AG08396 (cell line): ENCODE measurements around the gene JAG2.

Experiments used
- DNase-seq: peaks from one replicate; pipeline ENCODE4 v3.0.0; 2012; ENCODE audit warnings: low spot score, mixed read lengths

Gene JAG2

DNA sequence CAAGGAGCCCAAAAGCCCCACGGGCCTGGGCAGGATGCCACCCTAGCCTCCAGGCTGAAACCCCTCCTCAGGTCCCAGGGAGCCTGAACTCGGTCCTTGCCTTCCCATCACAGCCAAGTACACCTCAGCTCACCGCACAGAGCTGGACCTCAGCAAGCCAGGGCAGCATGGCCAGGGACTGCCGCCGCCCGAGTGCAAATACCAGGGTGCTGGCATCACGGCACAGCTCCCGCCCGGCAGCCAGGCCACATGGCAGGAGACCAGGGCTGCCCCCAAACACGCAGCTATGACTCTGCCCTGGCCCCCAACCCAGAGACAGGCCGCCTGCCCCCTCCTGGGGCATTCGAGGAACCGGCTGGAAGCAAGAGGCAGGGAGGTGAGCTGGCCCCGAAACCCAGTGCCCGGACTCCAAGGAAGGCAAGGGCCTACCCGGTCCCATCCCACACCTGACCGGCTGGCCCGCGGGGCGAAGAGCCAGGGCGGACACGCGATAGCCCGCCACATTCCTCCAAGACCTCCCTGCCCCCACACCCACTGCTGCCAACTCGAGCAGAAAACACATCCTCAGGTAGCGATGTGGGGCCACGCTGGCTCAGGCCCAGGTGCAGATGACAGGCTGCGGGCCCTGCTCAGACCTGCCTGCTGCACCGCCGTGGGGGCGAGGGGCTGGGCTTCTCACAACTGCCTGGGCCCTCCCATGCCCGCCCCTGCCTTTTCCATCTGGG lies 2.7 kb downstream of the JAG2 start:
- no peak for DNase-seq

DNA sequence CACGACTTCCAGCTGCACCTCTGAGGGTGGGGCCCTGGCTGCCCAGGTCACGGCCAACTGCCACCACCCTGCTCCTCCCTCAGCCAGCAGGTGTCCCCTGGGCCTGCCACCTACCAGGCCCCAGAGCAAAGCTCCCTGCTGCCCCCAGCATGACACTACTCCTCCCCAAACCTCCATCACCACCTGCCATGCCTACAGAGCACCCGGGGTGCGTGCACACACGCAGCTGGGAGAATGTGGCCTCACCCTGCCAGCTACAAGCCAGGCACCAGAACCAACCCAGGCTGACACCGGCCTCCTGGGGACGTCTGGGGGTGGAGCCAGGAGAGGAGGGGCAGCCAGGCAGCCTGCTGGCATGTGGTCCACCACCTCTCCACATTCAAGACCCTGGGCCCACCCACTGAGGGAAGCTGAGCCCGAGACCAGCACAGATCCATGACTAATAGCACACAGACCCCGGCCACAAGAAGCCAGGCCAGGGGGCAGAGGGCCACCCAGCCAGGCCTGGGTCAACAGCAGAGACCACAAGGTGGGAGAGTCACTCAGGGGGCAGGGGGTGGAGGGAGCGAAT lies 3.4 kb downstream of the JAG2 start:
- no peak for DNase-seq

DNA sequence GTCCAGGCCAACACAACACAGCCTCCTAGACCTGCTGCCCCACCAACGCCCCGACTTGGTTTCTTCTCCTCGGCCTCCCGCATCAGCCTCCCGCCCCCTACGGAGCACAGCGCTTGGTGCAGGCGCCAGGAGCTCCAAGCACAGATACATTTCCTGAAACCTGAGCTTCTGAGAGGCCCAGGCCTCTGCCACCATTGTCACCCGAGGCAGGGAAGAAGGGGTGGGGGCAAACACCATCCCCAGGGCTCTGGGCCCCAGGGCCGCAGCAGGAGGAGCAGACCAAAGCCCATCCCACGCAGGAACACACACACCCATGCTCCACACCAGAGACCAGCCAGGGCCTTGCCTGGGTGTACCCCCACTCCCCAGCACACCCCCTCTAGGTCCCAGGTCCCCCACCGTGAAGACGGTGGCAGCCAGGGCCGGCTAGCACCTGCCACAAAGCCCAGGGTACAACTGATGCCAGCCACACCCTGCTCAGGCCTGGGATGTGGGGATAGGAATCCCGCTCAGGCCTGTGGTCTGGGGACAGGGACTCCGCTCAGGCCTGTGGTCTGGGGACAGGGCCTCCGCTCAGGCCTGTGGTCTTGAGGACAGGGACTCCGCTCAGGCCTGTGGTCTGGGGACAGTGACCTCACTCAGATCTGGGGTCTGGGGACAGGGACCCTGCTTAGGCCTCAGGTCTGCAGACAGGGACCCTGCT lies 5.4 kb downstream of the JAG2 start:
- DNase-seq = no peak

DNA sequence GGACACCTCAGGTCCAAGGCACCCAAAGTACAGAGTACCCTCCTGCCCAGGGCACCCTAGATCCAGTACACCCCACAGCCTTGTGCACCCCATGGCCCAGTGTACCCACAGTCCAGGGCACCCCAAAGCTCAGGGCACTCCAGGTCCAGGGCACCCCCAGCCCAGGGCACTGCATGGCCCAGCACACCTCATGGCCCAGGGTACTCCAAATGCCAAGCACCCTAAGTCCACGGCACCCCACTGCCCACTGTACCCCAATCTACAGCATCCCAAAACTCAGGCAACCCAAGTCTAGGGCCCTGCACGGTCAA lies 6.0 kb downstream of the JAG2 start:
- DNase-seq = no peak

DNA sequence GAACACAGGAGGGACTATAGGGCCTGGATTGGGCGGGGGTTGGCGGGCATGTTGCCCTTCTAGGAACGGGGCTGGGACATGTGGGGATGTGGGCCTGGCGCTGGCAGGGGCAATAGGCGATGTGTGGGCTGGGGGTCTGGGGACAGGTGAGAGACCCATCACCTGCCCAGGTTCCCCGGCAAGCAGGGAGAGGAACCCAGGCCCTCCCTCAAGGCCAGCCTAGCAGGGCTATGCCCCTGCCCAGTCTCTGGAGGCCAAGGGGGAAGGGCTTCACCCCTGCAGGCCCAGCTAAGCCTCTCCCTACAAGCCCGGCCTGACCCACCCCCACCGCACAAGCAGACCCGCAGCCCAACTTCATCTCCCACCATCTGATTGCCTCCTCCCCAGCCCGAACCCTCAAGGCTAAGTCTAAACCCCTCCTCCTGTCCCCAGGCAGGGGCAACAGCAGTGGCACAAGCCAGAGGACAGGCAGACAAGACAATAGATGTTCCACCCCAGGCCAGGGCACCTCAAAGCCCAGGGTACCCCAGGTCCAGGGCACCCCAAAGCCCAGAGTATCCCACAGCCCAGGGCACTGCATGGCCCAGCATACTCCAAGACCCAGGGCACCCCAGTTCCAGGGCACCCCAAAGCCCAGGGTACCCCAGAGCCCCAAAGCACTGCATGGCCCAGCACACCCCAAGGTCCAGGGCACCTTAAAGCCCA lies 6.5 kb downstream of the JAG2 start:
- DNase-seq = peak; percentile 61

DNA sequence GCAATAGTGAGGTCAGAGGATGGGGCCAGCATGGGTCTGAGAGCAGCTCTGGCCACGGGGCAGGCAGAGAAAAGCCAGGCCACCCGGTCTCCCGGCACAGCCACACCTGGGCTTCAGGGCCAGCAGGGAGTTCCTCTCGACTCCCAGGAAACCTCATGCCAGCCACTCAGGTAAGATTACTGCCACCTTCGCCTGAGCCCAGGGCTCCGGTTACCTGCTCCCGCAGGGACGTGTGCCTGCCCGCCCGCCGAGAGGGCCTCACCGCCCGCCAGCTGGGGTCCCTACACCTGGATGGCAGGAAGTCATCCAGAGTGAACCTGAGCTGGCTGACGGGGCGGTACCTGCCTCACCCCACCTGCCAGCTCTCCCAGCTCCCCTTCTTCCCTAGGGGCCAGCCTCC lies 7.3 kb downstream of the JAG2 start:
- DNase-seq = no peak

DNA sequence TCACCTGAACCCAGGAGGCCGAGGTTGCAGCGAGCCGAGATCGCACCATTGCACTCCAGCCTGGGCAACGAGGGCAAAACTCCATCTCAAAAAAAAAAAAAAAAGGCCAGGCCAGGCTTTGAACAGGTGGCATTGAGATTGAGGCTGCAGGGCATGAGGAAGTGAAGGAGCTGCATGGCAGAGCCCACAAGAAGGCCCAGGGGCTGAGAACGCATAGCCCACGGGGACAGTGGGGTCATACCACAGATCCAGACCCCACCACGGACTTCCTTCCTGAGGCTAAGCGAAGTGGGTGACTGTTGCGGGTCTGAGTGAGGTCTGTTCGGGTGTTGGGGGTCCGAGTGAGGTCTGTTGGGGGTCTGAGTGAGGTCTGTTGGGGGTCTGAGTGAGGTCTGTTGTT lies 7.8 kb downstream of the JAG2 start:
- DNase-seq = no peak

DNA sequence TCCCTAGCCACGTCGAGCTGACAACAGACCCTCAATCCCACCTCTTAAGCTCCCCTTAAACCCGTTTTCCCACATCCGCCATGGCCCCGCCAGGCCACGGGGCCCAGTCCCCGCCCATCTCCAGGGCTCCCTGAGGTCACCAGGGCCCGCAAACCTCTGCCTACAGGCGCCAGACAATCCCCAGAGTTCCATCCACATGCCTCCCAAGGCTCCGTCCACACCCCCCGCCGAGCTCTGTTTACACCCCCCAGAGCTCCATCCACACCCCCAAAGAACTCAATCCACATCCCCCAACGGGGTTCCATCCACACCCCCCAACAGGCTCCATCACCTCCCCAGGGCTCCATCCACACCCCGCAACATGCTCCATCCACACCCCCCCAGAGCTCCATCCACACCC lies 9.2 kb downstream of the JAG2 start:
- DNase-seq = no peak

DNA sequence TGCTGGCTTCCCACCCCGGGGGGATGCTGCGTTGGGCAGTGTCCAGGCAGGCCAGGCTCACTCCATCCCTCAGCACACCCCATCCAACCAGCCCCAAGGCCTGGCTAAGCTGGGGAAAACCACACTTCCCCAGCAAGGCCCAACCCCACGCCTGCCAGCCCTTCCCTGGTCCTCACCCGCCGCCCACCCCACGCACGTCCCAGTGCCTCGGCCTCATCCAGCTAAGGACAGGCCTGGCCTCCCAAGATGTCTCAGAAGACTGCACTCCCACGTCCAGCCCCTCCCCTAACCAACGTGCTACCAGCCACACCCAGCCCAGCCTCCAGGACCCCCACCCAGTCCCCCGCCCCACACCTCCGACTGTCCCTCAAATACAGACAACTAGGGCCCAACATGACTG lies 9.8 kb downstream of the JAG2 start:
- DNase-seq = no peak

DNA sequence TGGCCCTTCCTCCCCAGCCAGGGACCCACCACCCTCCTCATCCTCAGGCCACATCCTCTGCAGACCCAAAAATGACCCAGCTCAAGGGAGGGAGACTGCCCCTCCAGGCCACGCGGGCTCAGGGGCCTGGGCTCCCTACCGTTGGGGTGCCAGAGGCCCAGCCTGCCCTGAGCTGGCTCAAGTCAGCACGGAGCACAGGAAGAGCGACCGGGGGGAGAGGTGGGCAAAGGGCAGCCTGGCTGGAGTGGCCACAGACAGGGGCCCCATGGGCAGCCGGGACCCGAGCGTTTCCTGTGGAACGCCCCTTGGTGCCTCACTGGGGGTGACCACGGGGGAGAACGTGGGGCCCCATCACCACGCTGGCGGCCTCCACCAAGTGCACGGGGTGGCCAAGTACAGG lies 10.7 kb downstream of the JAG2 start:
- no peak for DNase-seq

DNA sequence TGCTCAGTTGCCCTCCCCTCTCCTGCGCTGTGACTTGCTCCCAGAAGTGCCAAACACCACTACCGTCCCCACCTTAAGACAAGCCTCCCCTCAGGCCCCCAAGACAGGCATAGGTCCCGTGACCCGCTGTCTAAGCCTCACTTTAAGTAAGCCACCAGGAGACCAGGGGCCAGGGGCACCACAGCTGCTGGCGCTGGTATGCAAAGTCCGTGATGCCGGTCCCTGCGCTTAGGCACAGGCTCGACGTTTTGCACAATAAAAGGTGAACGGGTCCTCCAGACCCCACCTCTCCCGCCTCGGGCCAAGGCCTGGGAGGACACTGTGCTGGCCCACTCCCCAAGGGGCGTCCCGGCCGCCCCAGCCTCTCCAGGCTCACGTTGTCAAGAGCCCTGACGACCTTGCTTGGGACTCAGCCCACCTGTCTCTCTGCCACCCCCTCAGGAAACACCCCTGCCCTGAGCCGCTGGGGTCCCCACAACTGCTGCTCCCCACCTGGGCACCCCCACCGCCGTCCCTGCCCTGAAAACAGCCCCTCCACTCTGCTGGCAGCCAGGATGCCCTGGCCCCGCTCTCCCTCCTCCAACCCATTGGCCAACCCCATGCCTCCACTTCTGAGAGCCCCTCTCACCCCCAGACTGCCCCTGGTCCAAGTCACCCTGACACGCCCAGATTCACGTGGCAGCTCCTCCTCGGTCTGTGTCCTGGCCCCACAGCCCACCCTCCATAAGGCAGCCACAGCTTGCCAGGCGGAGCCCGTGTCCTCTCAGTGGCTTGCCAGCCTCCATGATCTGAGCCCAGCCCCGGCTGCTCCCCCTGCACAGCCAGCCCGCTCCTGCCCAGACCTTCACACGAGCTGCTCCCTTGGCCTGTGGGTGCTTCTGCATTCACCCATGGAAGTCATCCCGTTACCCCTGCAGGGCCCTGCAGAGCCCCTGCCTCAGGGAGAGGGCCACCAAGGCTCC lies 11.9 kb downstream of the JAG2 start:
- DNase-seq = no peak

DNA sequence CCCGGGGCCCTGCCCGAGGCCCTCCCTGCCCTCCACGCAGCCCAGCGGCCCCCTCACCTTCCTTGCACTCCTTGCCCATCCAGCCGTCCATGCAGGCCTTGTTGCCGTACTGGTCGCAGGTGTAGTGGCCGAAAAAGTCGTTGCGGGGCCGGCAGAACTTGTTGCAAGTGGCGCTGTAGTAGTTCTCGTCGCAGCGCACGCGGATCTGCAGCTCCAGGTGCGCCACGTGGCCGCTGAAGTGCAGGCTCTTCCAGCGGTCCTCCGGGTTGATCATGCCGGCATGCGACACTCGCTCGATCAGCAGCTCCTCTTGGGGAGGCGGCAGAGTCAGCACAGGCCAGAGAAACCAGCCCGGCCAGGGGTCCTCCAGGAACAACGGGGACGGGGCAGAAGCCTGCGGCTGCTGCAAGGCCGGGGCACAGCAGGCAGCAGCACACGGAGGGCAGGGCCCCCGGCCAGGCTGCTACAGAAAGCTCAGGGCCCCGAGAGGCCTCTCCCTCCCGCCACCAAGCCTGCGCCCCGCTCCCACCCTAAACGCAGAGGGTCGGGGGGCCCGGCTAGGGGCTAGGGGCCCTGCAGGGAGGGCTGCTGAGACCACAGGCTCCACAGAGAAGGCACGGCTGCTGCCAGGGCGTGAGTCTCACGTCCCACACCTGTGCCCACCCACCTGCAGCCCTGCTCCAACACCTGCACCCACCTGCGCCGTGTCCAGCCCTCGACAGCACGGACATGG lies 12.7 kb downstream of the JAG2 start:
- no peak for DNase-seq

DNA sequence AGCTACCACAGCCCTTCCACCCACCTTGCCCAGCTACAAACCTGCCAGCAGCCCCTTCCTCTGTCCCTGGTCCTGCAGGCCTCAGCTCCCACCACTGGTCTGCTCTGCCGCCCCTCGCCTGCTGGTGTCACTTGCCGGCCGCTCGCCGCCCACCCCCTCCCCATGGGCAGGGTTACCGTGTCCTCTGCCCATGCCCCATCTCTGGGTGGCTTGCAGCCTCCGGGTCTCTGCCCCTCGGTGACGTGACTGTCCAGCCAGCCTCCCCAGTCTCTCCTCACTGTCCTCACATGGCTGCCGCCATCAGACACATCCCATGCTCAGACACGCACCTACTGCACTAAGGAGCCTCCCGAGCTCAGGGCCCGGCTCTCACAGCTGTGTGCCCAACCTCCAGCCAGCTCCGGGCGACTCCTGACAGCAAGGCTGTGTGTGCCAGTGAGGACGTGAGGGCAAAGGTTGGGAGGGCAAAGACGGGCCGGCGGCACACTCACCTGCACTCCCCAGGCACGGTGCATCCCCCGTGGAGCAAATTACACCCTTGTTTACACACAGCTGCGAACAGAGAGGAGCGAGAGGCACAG lies 13.4 kb downstream of the JAG2 start:
- DNase-seq = no peak

DNA sequence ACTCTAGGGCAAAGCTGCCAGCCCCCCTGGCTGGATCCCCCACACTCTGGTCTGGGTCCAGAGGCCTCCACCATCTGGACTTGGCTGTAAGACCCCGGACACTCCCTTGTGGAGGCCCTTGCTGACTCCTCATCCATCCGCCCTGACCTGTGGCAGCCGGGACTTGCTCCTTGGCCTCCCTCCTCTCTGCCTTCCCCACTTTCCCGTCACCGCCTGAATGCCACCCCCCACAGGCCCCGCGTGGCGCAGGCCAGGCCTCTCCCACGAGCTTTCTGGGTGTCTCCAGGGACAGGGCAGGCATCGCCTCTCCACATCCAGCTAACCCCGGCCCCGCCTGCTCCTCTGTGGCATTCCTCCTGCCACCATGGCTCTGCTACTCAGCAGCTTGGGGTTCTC lies 14.1 kb downstream of the JAG2 start:
- DNase-seq = no peak

DNA sequence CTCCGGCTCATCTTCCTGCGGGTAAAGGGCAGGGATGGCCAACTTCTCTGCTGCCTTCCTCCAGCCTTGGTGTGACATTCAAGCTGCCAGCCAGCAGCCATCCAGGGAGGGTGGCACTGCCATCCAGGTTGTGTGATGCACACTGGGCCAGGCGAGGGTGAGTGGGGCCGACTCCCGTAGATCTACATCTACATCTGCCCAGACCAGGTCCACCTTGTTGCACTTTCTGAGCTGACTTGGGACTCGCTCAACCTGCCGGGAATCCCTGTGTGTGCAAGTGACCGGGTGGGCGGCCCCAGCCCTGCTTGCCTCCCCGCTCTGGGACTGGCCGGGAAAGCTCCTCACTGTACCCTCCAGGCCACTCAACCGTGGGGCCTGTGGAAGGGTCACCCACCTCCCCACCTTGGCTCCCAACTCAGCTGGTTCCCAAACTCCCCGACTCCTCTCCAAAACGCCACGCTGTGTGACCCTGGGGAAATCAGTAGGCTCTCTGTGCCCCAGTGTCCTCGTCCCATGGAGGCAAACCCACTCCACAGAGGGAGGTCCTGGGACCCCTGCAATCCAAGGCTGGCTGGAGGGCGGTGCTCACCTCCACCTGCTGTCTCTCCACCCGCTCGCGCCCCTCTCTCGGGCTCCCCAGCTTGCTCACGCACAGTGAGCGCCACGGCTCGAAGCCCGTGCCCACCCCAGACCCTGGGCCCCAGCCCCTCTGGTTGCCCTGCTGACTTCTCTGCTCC lies 14.7 kb downstream of the JAG2 start:
- DNase-seq = no peak

DNA sequence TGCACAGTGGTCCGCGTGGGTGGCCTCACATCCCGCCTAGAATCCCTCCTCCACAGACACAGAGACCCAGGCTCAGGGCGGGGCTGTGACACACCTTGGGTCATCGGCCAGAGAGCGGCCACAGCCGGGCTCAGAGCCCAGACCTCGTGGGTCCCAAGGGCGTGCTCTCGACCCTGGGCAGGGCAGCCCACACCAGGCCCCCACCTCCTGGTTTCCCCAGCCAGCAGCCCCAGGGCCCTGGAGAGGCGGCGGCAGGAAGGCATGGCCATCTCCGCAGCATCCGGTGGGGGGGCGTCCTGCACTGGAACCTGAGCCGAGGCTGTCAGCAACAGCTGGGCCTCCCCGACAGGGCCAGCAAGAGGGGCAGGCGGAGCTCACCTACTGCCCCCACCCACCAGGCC lies 15.2 kb downstream of the JAG2 start:
- no peak for DNase-seq

DNA sequence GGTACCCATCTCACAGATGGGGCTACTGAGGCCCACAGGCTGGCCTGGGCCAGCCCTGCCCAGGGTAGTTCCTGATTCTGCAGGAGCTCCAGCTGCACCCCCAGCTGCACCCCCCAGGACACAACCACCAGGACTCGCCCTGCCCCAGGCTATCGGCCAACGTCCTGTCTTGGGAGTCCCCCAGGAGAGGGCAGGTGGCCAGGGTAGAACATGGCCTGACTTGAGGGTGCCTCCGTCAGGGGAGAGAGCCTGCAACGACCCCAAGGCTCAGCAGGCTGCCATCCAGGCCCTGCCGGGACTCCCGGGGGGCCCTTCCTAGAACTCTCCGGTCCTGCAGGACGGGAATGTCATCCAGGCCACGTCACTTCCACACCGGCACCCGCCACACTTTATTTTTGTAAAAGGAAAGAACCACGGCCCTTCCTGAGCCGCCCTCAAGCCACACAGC lies 15.8 kb downstream of the JAG2 start:
- no peak for DNase-seq

DNA sequence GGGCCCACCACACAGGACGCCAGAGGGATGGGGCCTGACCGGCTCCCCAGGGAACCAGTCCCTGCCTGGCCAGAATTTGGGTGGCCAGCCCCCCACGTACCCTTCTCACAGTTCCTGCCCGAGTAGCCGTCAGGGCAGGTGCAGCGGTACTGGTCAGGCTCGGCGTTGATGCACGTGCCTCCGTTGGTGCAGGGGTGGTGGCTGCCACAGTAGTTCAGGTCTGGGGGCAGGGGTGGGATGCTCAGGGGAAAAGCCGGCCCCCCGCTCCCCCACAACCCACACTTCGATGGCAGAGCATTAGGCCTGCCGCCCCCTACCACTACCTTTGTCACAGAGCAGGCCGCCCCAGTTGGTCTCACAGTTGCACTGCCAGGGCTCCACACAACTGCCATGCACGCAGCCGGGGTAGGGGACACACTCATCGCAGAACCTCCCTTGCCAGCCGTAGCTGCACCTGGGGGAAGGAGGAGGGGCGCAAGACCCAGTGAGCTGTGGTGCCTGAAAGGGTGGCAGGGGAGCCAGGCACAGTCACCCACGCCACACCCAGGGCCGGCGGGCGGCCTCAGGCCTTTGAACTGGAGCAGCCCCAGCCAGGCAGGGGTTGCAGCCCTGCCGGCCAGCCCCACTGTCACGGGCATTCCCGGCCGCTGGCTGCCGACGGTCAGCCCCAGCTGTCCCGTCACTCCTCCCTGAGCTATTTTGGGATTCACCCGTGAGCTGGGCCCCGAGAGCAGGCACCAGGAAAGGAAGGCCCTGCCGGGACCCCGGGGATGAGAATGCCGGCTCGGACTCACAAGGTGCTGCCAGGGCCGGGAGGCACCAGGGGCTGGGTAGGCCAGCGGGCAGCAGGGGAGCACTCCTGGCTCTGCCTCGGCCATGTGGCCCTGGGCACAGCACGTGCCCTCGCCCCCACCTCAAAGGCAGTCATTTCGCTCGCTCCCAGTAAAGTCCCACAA lies 16.5 kb downstream of the JAG2 start:
- no peak for DNase-seq
